Neuronal stem cell (in vitro differentiated cells): Measurements from ENCODE around the gene CNOT2.
A peak's percentile ranks its signal among the peaks of the same experiment; 100 is the strongest.

Experiments used
- DNase-seq: peaks from one replicate; pipeline ENCODE4 v3.0.0-alpha.2; 2013; ENCODE audit warnings: low spot score
- H2AFZ ChIP-seq: one replicate; pipeline ENCODE4 v1.6.1; 2013; ENCODE audit warnings: mild to moderate bottlenecking, low read length, inconsistent platforms
- H2AK5ac ChIP-seq: 2 replicates; pipeline ENCODE4 v1.6.1; 2013; ENCODE audit warnings: low read depth, mild to moderate bottlenecking, inconsistent platforms, low read length, moderate library complexity, mixed read lengths
- H2BK120ac ChIP-seq: 2 replicates; pipeline ENCODE4 v1.6.1; 2013; ENCODE audit warnings: low read depth, mild to moderate bottlenecking, inconsistent platforms, low read length, moderate library complexity, mixed read lengths
- H2BK12ac ChIP-seq: one replicate; pipeline ENCODE4 v1.6.1; 2013; ENCODE audit warnings: low read length, inconsistent platforms
- H2BK15ac ChIP-seq: 2 replicates; pipeline ENCODE4 v1.6.1; 2013; ENCODE audit warnings: mild to moderate bottlenecking, low read length, inconsistent platforms, mixed read lengths
- H2BK5ac ChIP-seq: one replicate; pipeline ENCODE4 v1.6.1; 2013; ENCODE audit warnings: inconsistent platforms, mild to moderate bottlenecking, low read length, moderate library complexity
- H3K14ac ChIP-seq: one replicate; pipeline ENCODE4 v1.6.1; 2013; ENCODE audit warnings: low read length, inconsistent platforms
- H3K18ac ChIP-seq: 2 replicates; pipeline ENCODE4 v1.6.1; 2013; ENCODE audit warnings: low read length, inconsistent platforms
- H3K23ac ChIP-seq: 2 replicates; pipeline ENCODE4 v1.6.1; 2013; ENCODE audit warnings: low read depth, mild to moderate bottlenecking, mixed read lengths, low read length, inconsistent platforms; ENCODE audit not compliant: poor library complexity
- H3K27ac ChIP-seq: replicated peaks from 3 replicates; pipeline ENCODE4 v1.5.1; 2013; ENCODE audit warnings: low read length, inconsistent platforms
- H3K27me3 ChIP-seq, 3 experiments: 2 replicates each; pipeline ENCODE4 v1.6.1; 2013; ENCODE audit warnings: low read length in 3 of 3, mild to moderate bottlenecking in 2 of 3, inconsistent platforms in 1 of 3, low read depth in 1 of 3, mixed read lengths in 1 of 3, moderate library complexity in 1 of 3; ENCODE audit not compliant: control insufficient read depth in 3 of 3, insufficient read depth in 3 of 3
- H3K36me3 ChIP-seq, 2 donors: replicated peaks in 1 of 2; 2 replicates each; pipeline ENCODE4 v1.6.1; 2013; ENCODE audit warnings: low read length in 2 of 2; ENCODE audit not compliant: control insufficient read depth in 2 of 2, insufficient read depth in 2 of 2
- H3K4ac ChIP-seq: 2 replicates; pipeline ENCODE4 v1.6.1; 2013; ENCODE audit warnings: inconsistent platforms, mild to moderate bottlenecking, low read length, moderate library complexity
- H3K4me1 ChIP-seq, 2 donors: 1 replicate in 1 of 2; 2 replicates in 1 of 2; pipeline ENCODE4 v1.6.1; 2013; ENCODE audit warnings: low read length in 2 of 2, low read depth in 1 of 2; ENCODE audit not compliant: control insufficient read depth in 2 of 2, insufficient read depth in 1 of 2
- H3K4me2 ChIP-seq: one replicate; pipeline ENCODE4 v1.6.1; 2013; ENCODE audit warnings: mild to moderate bottlenecking, low read length, inconsistent platforms; ENCODE audit not compliant: insufficient read depth, poor library complexity, severe bottlenecking
- H3K4me3 ChIP-seq, 2 donors: 2 replicates each; pipeline ENCODE4 v1.5.1; 2013; ENCODE audit warnings: low read length in 2 of 2, mild to moderate bottlenecking in 2 of 2, inconsistent platforms in 1 of 2, moderate library complexity in 1 of 2
- H3K79me1 ChIP-seq: one replicate; pipeline ENCODE4 v1.6.1; 2013; ENCODE audit warnings: low read depth, mild to moderate bottlenecking, inconsistent platforms, low read length, moderate library complexity
- H3K9ac ChIP-seq: one replicate; pipeline ENCODE4 v1.6.1; 2013; ENCODE audit warnings: mild to moderate bottlenecking, low read depth, low read length, inconsistent platforms; ENCODE audit not compliant: poor library complexity
- H3K9me3 ChIP-seq, 2 donors: replicated peaks in 1 of 2; 2 replicates each; pipeline versions ENCODE3 to v1.6.1; 2013; ENCODE audit warnings: low read length in 2 of 2, mild to moderate bottlenecking in 2 of 2, inconsistent platforms in 1 of 2, low read depth in 1 of 2, mixed read lengths in 1 of 2, moderate library complexity in 1 of 2; ENCODE audit not compliant: control insufficient read depth in 2 of 2, insufficient read depth in 1 of 2
- H4K8ac ChIP-seq: one replicate; pipeline ENCODE4 v1.6.1; 2013; ENCODE audit warnings: low read depth, mild to moderate bottlenecking, inconsistent platforms, low read length, moderate library complexity
- H4K91ac ChIP-seq: one replicate; pipeline ENCODE4 v1.6.1; 2013; ENCODE audit warnings: low read length, low read depth, mild to moderate bottlenecking, inconsistent platforms; ENCODE audit not compliant: poor library complexity
- WGBS, 2 donors: extraction: QIAGEN DNeasy Blood & Tissue Kit; methylation state at CpG; one replicate each; pipeline ENCODE4 v1.1.7; 2013; ENCODE audit warnings: missing lambda C conversion rate in 2 of 2, mixed read lengths in 1 of 2; ENCODE audit not compliant: insufficient read length in 2 of 2, insufficient replicate concordance in 1 of 2; ENCODE audit errors: extremely low coverage in 2 of 2; 5-methylcytosine and 5-hydroxymethylcytosine counted together

CNOT2 gene

GRCh38 chr12:70338531-70338930 is 95.3 kb downstream of the CNOT2 start:
- Histone ChIP-seq H3K18ac (no peak overlapping the region), H3K27ac (no peak overlapping the region), H2AK5ac (no peak overlapping the region), H4K8ac (no peak overlapping the region), H2BK120ac (no peak overlapping the region), H3K23ac (no peak overlapping the region), H3K4me2 (no peak overlapping the region), H3K14ac (no peak overlapping the region), H4K91ac (no peak overlapping the region), H3K4me1 (no peaks in the 10 kb centered on the region), H2BK12ac (no peak overlapping the region), H3K27me3 (no peaks in the 10 kb centered on the region), H3K4ac (no peak overlapping the region), H2BK15ac (no peak overlapping the region), H3K9me3 (no peaks in the 10 kb centered on the region), H3K36me3 (peaks cover 14 to 92% of the 10 kb centered on the region in 2 donors), H3K9ac (no peak overlapping the region), H3K79me1 (no peaks in the 10 kb centered on the region), H3K4me3 (no peak overlapping the region), H2BK5ac (no peak overlapping the region), H2AFZ (no peak overlapping the region)
- WGBS, 2 donors: no CpG with 5 or more reads among the region's 2 CpGs
- DNase-seq: no peak

GRCh38 chr12:70351076-70351475 is 107.8 kb downstream of the CNOT2 start:
- Histone ChIP-seq H3K4me3 (no peak overlapping the region), H3K18ac (no peak overlapping the region), H3K14ac (no peak overlapping the region), H2BK12ac (no peak overlapping the region), H3K4me2 (no peak overlapping the region), H2AK5ac (no peak overlapping the region), H3K27me3 (no peaks in the 10 kb centered on the region), H2AFZ (no peak overlapping the region), H2BK5ac (no peak overlapping the region), H3K4me1 (no peaks in the 10 kb centered on the region), H4K8ac (no peak overlapping the region), H3K23ac (no peak overlapping the region), H3K9ac (no peak overlapping the region), H3K9me3 (no peaks in the 10 kb centered on the region), H2BK120ac (no peak overlapping the region), H3K27ac (no peak overlapping the region), H3K4ac (no peak overlapping the region), H2BK15ac (no peak overlapping the region), H3K36me3 (peaks cover 4 to 76% of the 10 kb centered on the region in 2 donors), H3K79me1 (no peaks in the 10 kb centered on the region), H4K91ac (no peak overlapping the region)
- no CpG with 5 or more reads among the region's 2 CpGs for WGBS, 2 donors
- no peak for DNase-seq

DNA sequence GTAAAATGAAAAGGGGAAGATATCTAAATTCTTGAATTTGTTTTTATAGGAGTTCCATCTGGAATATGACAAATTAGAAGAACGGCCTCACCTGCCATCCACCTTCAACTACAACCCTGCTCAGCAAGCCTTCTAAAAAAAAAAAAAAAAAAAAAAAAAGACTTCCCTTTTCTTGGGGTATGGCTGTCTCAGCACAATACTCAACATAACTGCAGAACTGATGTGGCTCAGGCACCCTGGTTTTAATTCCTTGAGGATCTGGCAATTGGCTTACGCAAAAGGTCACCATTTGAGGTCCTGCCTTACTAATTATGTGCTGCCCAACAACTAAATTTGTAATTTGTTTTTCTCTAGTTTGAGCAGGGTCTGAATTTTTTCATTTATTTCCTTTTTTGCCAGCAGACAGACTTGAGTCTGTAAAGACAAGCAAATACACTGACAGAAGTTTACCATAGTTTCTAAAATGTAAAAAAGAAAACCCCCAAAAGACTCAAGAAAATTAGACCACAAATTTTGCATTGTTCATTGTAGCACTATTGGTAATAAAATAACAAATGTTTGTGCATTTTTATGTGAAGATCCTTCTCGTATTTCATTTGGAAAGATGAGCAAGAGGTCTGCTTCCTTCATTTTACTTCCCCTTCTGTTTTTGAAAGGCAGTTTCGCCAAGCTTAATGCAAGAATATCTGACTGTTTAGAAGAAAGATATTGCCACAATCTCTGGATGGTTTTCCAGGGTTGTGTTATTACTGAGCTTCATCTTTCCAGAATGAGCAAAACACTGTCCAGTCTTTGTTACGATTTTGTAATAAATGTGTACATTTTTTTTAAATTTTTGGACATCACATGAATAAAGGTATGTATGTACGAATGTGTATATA is 110.8 kb downstream of the CNOT2 start:
- Histone ChIP-seq H2BK120ac (no peak overlapping the region), H2BK12ac (no peak overlapping the region), H3K14ac (no peak overlapping the region), H3K18ac (no peak overlapping the region), H3K27me3 (no peaks in the 10 kb centered on the region), H3K4me1 (no peaks in the 10 kb centered on the region), H3K4me2 (peak overlapping the region; percentile 18), H2BK15ac (no peak overlapping the region), H4K91ac (no peak overlapping the region), H3K36me3 (peaks cover 4 to 53% of the 10 kb centered on the region in 2 donors), H3K27ac (no peak overlapping the region), H3K23ac (no peak overlapping the region), H4K8ac (no peak overlapping the region), H2AFZ (no peak overlapping the region), H2BK5ac (no peak overlapping the region), H3K4me3 (no peak overlapping the region), H3K79me1 (no peaks in the 10 kb centered on the region), H3K9ac (no peak overlapping the region), H3K4ac (no peak overlapping the region), H2AK5ac (no peak overlapping the region), H3K9me3 (no peaks in the 10 kb centered on the region)
- 100% methylated on average over 1 of the region's 6 CpGs; no CpG with 5 or more reads in 1 of the 2 donors for WGBS, 2 donors
- no peak for DNase-seq

DNA sequence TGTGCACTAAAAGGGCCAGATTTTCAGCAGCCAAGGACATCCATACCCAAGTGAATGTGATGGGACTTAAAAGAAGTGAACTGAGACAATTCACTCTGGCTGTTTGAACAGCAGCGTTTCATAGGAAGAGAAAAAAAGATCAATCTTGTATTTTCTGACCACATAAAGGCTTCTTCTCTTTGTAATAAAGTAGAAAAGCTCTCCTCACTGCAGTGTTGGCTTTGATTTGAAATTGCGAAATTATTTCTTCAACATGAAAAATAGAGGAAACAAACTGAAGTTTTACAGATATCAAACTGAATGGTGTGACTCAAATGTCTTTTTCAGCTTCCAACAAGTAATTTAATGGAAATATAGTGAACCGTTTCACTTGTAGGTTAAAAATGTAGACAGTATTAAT is 111.6 kb downstream of the CNOT2 start:
- Histone ChIP-seq H3K79me1 (no peaks in the 10 kb centered on the region), H2BK12ac (no peak overlapping the region), H3K4me1 (no peaks in the 10 kb centered on the region), H3K4me3 (no peak overlapping the region), H4K8ac (no peak overlapping the region), H3K18ac (no peak overlapping the region), H2AK5ac (no peak overlapping the region), H3K9me3 (no peaks in the 10 kb centered on the region), H3K27me3 (no peaks in the 10 kb centered on the region), H4K91ac (no peak overlapping the region), H2BK5ac (no peak overlapping the region), H2AFZ (no peak overlapping the region), H3K14ac (no peak overlapping the region), H2BK15ac (no peak overlapping the region), H3K23ac (no peak overlapping the region), H3K4ac (no peak overlapping the region), H3K4me2 (no peak overlapping the region), H3K9ac (no peak overlapping the region), H3K27ac (no peak overlapping the region), H2BK120ac (no peak overlapping the region), H3K36me3 (peaks cover 4 to 50% of the 10 kb centered on the region in 2 donors)
- WGBS, 2 donors: no CpG with 5 or more reads among the region's 3 CpGs
- no peak for DNase-seq
